Left forelimb (tissue), 1 donor: ENCODE data around the gene C6orf47.

Source experiments
- DNase-seq: peaks from one replicate; pipeline ENCODE4 v3.0.0-alpha.2; 2018; ENCODE audit warnings: low spot score

The C6orf47 gene

GRCh38 chr6:31687860-31688693 is 27.5 kb upstream of the C6orf47 start:
- DNase-seq: no peak

DNA sequence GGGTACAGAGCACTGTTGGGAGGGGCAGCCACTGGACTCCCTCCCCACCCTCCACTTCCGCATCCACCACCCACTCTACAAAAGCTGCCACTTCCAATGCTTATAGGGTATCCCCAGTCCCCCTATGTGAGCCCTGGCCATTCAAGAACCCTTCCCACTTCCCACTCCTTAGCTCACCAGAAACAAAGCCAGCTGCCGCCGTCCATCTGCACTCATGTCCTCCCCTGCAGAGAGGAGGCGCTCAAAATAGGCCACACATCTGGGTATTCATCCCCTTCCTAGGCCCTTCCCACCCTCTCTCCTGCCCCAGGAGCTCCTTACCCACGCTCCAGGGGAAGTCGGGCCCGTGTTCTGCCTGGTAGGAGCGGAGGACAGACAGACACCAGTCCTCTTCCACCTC is 26.7 kb upstream of the C6orf47 start:
- no peak for DNase-seq

DNA sequence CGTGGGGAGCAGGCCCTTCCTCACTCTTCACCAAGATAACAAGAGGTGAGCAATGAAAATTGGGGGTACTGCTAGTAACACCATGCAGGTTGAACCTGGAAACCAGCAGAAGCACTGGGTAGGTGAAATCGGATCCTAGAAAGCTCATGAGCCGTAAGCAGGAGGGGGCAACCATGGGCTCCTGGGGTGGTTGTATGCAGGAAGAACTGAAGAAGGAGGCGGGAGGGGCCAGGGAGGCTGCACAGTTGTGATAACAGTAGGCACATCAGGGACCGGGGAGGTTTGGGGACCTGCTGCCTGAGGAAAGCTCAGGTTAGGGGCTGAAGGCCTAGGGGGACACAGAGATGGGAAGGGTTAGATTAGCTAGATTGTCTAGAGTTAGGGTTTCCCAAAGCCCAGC is 25.9 kb upstream of the C6orf47 start:
- DNase-seq: no peak

GRCh38 chr6:31683591-31683990 is 23.0 kb upstream of the C6orf47 start:
- no peak for DNase-seq

GRCh38 chr6:31681135-31681671 is 20.6 kb upstream of the C6orf47 start:
- DNase-seq: no peak

DNA sequence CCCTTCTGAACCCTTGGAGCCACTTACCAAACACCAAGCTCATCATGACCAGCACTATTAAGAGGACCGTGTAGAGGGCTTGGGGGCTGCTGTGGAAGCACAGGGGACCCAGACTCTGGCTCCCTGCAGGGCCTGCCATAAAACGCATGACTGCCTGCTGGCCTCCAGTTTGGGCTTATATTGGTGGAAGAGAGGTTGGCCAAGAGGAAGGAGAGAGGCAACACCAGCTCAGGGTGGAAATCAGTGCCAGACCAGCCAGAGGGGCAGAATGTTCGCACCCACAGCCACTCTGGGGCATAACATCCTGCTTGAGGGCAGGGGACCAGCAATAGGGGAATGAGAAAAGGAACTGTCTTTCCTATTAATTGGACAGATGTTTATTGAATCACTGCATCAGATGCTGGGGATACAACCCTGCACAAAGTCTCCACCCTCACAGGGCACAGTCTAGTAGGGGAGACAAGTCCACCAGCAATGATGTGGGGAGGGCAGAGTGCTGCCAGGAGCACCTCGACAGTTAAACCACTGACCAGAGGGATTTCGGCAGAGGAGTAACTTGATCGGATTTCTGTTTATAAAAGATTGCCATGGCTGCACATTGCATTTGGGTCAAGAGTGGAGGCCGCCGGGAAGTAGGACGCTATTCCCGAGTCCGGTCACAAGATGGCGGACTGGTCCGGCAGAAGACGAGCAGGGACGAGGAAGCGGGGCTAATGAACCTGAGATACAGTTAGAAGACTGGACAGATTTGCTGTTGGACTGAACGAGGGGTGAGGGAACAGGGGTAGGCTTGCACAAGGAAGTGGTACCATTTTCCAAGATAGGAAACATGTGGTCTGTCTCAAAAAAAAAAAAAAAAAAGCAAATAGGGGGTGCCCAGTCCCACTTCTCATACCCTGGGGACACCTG is 19.9 kb upstream of the C6orf47 start, which contains the start of gene LY6G5C:
Gene LY6G5C (minus strand): TSS at position 842 of the 909 bp plus-strand sequence. CDS start 694 bp downstream, at position 148.
- peak; percentile 84 for DNase-seq

GRCh38 chr6:31677955-31678354 is 17.4 kb upstream of the C6orf47 start:
- DNase-seq: no peak

- no peak for DNase-seq
Observed at GRCh38 chr6:31676904-31677303, 16.3 kb upstream of the C6orf47 start.

GRCh38 chr6:31676322-31676903 is 15.8 kb upstream of the C6orf47 start:
- no peak for DNase-seq

DNA sequence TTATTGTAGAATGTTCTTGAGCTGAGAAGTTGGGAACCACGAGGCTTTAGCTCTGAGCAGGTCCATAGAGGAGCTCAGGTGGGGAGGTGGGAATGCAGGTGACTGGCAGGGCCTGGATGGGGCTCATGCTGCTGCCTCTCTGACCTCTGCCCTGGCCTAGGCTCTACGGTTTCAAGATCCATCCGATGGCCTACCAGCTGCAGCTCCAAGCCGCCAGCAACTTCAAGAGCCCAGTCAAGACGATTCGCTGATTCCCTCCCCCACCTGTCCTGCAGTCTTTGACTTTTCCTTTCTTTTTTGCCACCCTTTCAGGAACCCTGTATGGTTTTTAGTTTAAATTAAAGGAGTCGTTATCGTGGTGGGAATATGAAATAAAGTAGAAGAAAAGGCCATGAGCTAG is 9.1 kb upstream of the C6orf47 start, which contains the start of gene LY6G5B:
Gene LY6G5B (plus strand): TSS at position 301 of the 400 bp plus-strand sequence. CDS start 975 bp downstream, outside the sequence.
- DNase-seq: no peak

DNA sequence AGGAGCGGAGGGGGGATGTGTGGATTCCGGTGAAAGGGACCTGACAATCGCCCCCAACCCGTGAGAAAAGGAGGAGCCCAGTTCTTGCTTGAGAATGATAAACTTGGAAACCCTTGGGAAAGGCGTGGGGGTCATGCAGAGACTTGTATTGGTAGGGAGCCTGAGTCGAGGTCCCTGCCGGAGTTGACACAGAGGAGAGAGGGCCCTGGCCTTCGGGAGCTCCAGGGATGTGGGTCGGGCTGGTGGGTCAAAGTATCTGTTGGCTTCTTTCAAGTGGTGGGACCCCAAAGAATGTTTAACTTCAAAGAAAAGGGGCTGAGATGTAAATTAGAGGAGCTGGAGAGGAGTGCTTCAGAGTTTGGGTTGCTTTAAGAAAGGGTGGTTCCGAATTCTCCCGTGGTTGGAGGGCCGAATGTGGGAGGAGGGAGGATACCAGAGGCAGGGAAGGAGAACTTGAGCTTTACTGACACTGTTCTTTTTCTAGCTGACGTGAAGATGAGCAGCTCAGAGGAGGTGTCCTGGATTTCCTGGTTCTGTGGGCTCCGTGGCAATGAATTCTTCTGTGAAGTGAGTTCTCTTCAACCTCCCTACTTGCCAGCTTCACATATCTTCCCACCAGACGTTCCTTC is 5.9 kb upstream of the C6orf47 start:
- DNase-seq: no peak

GRCh38 chr6:31665501-31666336 is 5.1 kb upstream of the C6orf47 start, which contains the start of gene CSNK2B:
TSS of gene CSNK2B (plus strand) at chr6:31666080. CDS start at chr6:31666832, 752 bp downstream.
- peak; percentile 98 for DNase-seq

- peak; percentile 86 for DNase-seq
Observed at GRCh38 chr6:31664790-31665500, 4.4 kb upstream of the C6orf47 start, which contains the start of gene GPANK1. TSS of gene GPANK1 (minus strand) at chr6:31664997. CDS start at chr6:31664478, 519 bp downstream.

DNA sequence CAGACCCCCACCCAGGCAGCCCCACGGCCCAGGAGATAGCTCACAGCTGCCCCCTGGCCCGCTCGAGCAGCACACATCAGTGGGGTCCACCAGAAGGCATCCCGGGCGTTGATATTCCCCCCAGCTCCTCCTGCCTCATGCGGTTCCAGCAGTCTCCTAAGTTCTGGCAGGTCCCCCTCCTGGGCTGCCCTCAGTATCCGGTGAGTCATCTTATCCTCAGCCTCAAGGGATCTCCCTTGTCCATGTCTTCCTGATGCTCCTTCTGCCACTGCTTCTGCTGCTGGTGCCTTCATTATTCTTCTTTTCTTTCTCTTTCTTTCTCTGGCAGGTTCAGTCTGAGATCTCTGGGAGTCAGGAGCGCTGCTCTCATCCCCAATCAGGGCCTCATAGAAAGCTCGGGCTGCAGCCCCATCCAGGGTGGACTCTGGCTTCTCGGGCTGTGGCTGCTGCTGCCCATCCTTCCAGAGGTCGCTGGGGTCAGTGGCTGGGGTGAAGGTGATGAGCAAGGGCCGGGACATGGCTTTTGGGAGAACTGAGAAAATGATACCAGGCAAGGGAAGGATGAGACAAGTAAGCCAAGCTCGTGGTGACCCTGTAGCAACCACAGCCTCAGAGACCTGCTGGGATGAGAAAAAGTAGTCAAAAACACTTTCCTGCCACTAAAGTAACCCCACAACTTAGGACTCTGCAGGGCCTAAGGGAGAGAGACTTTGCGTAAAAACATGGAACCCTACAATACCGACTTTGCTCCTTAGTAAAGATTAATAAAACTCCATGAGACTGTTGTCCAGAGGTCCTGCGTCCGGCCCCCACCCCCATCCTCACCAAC is 3.6 kb upstream of the C6orf47 start:
- no peak for DNase-seq

DNA sequence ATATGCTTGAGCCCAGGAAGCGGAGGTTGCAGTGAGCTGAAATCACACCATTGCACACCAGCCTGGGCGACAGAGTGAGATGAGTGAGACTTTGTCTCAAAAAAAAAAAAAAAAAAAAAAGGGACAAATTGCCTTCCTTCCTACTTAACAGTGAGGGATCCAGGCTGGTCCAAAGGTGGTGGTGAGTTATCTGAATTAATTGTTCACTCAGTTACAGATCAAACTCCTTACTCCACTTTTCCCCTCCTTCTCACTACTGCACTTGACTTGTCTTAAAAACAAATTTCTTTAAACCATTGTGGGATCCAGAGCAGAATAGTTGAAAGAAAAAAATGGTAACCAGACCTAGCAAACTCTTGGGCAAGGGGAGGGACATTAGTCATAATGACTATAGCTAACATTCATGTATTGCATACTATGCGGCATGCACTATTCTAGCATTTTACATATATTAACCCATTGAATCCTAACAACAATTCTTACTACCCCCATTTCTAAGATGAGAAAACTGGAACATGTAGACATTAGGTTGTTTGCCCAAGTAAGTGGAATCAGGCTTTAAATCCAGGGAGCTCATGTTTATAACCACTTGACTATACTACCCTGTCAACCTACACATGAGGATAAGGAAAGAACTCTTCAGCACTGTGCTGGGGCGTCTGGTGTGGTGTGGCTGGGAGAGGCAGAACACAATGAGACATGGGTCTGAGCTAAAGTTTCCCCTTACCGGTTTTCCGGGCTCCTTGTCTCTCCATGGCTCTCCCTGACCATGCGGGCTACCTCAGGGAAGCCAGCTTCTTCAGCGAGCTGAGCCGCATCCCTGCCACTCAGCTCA is 2.8 kb upstream of the C6orf47 start:
- no peak for DNase-seq

- no peak for DNase-seq
Observed at GRCh38 chr6:31662124-31662723, 1.6 kb upstream of the C6orf47 start.
